SKM-1 treated with dmso at 0.1 percent for 144 hours (cell line): ENCODE data around the gene CCR3.

Experiments used
- DNase-seq: peaks from one replicate; lab custom pipeline; 2025; ENCODE audit not compliant: unreplicated experiment; lab: John Stamatoyannopoulos, UW

Gene CCR3

GRCh38 chr3:46218196-46218709, 24.0 kb upstream of the CCR3 start:
- no peak for DNase-seq

- DNase-seq = peak; percentile 73
Observed at GRCh38 chr3:46221391-46221790, 20.9 kb upstream of the CCR3 start.

- DNase-seq = no peak
Observed at GRCh38 chr3:46221938-46222337, 20.3 kb upstream of the CCR3 start.

- peak; percentile 91 for DNase-seq
Observed at GRCh38 chr3:46222435-46223161, 19.7 kb upstream of the CCR3 start.

GRCh38 chr3:46228260-46229242, 13.7 kb upstream of the CCR3 start:
- DNase-seq = peak; percentile 83

- DNase-seq = no peak
Observed at GRCh38 chr3:46231323-46231722, 10.9 kb upstream of the CCR3 start.

- DNase-seq = no peak
Observed at GRCh38 chr3:46233194-46233593, 9.1 kb upstream of the CCR3 start.

- DNase-seq = no peak
Observed at GRCh38 chr3:46235425-46235824, 6.8 kb upstream of the CCR3 start.

GRCh38 chr3:46236294-46237054, 5.8 kb upstream of the CCR3 start:
- DNase-seq = peak; percentile 81

GRCh38 chr3:46238386-46238785, 3.9 kb upstream of the CCR3 start:
- DNase-seq = no peak

- DNase-seq = no peak
Observed at GRCh38 chr3:46239301-46239938, 2.8 kb upstream of the CCR3 start.

- no peak for DNase-seq
Observed at GRCh38 chr3:46239952-46240351, 2.3 kb upstream of the CCR3 start.

GRCh38 chr3:46243560-46243959, 1.3 kb downstream of the CCR3 start:
- no peak for DNase-seq

GRCh38 chr3:46245146-46245545, 2.9 kb downstream of the CCR3 start:
- no peak for DNase-seq

- no peak for DNase-seq
Observed at GRCh38 chr3:46252980-46253379, 10.7 kb downstream of the CCR3 start.

GRCh38 chr3:46258525-46258924, 16.3 kb downstream of the CCR3 start:
- DNase-seq = no peak

- no peak for DNase-seq
Observed at GRCh38 chr3:46261926-46262594, 19.8 kb downstream of the CCR3 start.

- no peak for DNase-seq
Observed at GRCh38 chr3:46264002-46264401, 21.7 kb downstream of the CCR3 start.

GRCh38 chr3:46266598-46266997, 24.3 kb downstream of the CCR3 start:
- no peak for DNase-seq

- no peak for DNase-seq
Observed at GRCh38 chr3:46269556-46269955, 27.3 kb downstream of the CCR3 start.
